SK-N-SH (cell line): ENCODE measurements around the gene MRTFB. TPM values are rescaled to one million over a fixed set of nuclear protein-coding genes. Genes with fewer than 3 reads are reported as not detected.

Experiments used
- CTCF ChIA-PET: fragments of 300-600, 350-600 bp; formaldehyde crosslinking; extraction: SDS; loops from one replicate; lab custom pipeline; 2021; lab: Yijun Ruan, JAX
- POLR2A ChIA-PET: fragments of 350-600 bp; sonication (Branson Sonifier 250); formaldehyde crosslinking; extraction: SDS; loops from one replicate; lab custom pipeline; 2020; ENCODE audit warnings: antibody characterized with exemption, inconsistent platforms; lab: Yijun Ruan, JAX
- DNase-seq: peaks from one replicate; pipeline ENCODE4 v3.0.0; 2012
- H2AFZ ChIP-seq: fragments of 200-600 bp; sonication (generic); 2 replicates; pipeline ENCODE4 v1.8.1; 2016; ENCODE audit warnings: antibody characterized with exemption, mild to moderate bottlenecking, low read depth
- H3F3A ChIP-seq: fragments of 200-600 bp; sonication (generic); replicated peaks from 2 replicates; pipeline ENCODE3; 2016; ENCODE audit warnings: antibody characterized with exemption, mild to moderate bottlenecking; ENCODE audit not compliant: insufficient read depth
- H3K27ac ChIP-seq, 2 experiments: fragments of 200-500 bp in 1 of 2; fragments of 200-600 bp in 1 of 2; sonication (Bioruptor generic) in 1 of 2; sonication (generic), shearing (Covaris generic) in 1 of 2; 2 replicates each; pipeline versions ENCODE4 v1.5.1 to v1.6.1; 2014 to 2016; ENCODE audit warnings: low read depth in 2 of 2, inconsistent platforms in 1 of 2, low read length in 1 of 2, mild to moderate bottlenecking in 1 of 2, mixed read lengths in 1 of 2
- H3K27me3 ChIP-seq: fragments of 200-600 bp; sonication (generic), shearing (Covaris generic); 2 replicates; pipeline ENCODE4 v1.6.1; 2016; ENCODE audit warnings: mixed run types; ENCODE audit not compliant: insufficient read depth
- H3K36me3 ChIP-seq, 2 experiments: fragments of 200-500 bp in 1 of 2; fragments of 200-600 bp in 1 of 2; sonication (Bioruptor generic) in 1 of 2; sonication (generic) in 1 of 2; replicated peaks in 1 of 2; 2 replicates each; pipeline versions ENCODE3 to v1.5.1; 2014 to 2016; ENCODE audit warnings: low read length in 1 of 2, mild to moderate bottlenecking in 1 of 2; ENCODE audit not compliant: insufficient read depth in 2 of 2, control insufficient read depth in 1 of 2
- H3K4me1 ChIP-seq, 2 experiments: fragments of 200-500 bp in 1 of 2; fragments of 200-600 bp in 1 of 2; sonication (Bioruptor generic) in 1 of 2; sonication (generic), shearing (Covaris generic) in 1 of 2; 2 replicates each; pipeline versions ENCODE4 v1.5.1 to v1.6.1; 2014 to 2016; ENCODE audit warnings: low read depth in 1 of 2, low read length in 1 of 2, mixed run types in 1 of 2; ENCODE audit not compliant: insufficient read depth in 2 of 2, control insufficient read depth in 1 of 2
- H3K4me2 ChIP-seq: fragments of 200-600 bp; sonication (generic), shearing (Covaris generic); 2 replicates; pipeline ENCODE4 v1.6.1; 2017; ENCODE audit warnings: mixed run types
- H3K4me3 ChIP-seq, 2 experiments: fragments of 200-500 bp in 1 of 2; fragments of 200-600 bp in 1 of 2; sonication (Bioruptor generic) in 1 of 2; sonication (generic), shearing (Covaris generic) in 1 of 2; 2 replicates each; pipeline versions ENCODE4 v1.5.1 to v1.8.1; 2014 to 2016; ENCODE audit warnings: low read depth in 2 of 2, inconsistent platforms in 1 of 2, low read length in 1 of 2, mild to moderate bottlenecking in 1 of 2, mixed read lengths in 1 of 2, moderate library complexity in 1 of 2
- H3K79me2 ChIP-seq: fragments of 200-600 bp; sonication (generic); 2 replicates; pipeline ENCODE4 v1.8.1; 2017; ENCODE audit warnings: mild to moderate bottlenecking; ENCODE audit not compliant: insufficient read depth
- H3K9ac ChIP-seq: fragments of 200-600 bp; sonication (generic); 2 replicates; pipeline ENCODE4 v1.6.1; 2017; ENCODE audit warnings: mixed run types
- H3K9me2 ChIP-seq: fragments of 200-600 bp; sonication (generic); 2 replicates; pipeline ENCODE4 v1.6.1; 2017; ENCODE audit warnings: mixed run types
- H3K9me3 ChIP-seq: fragments of 200-600 bp; sonication (generic); 2 replicates; pipeline ENCODE4 v1.6.1; 2017; ENCODE audit warnings: mixed run types, mild to moderate bottlenecking, moderate library complexity
- H4K20me1 ChIP-seq: fragments of 200-600 bp; sonication (generic); 2 replicates; pipeline ENCODE4 v1.6.1; 2017; ENCODE audit warnings: mild to moderate bottlenecking, mixed run types; ENCODE audit not compliant: insufficient read depth
- ELF1 ChIP-seq: IDR thresholded peaks from 2 replicates; pipeline ENCODE4 v1.4.0; 2012
- EP300 ChIP-seq, 2 experiments: IDR thresholded peaks; 2 replicates each; pipeline versions ENCODE4 v1.4.0 to v1.6.1; 2012; ENCODE audit warnings: borderline replicate concordance in 1 of 2, low read depth in 1 of 2, low read length in 1 of 2
- FOSL2 ChIP-seq: IDR thresholded peaks from 2 replicates; pipeline ENCODE4 v1.4.0; 2012; ENCODE audit warnings: low read depth, mild to moderate bottlenecking, moderate library complexity, borderline replicate concordance
- FOXM1 ChIP-seq: IDR thresholded peaks from 2 replicates; pipeline ENCODE4 v1.4.0; 2012; ENCODE audit warnings: low read depth, mild to moderate bottlenecking
- GABPA ChIP-seq: IDR thresholded peaks from 2 replicates; pipeline ENCODE4 v1.4.0; 2012; ENCODE audit warnings: low read depth, mild to moderate bottlenecking
- IRF3 ChIP-seq: fragments of 150-350 bp; IDR thresholded peaks from 2 replicates; pipeline ENCODE4 v1.6.1; 2016; ENCODE audit warnings: mild to moderate bottlenecking, low read depth, low read length
- JUND ChIP-seq: IDR thresholded peaks from 2 replicates; pipeline ENCODE4 v1.4.0; 2012
- NFIC ChIP-seq: IDR thresholded peaks from 2 replicates; pipeline ENCODE4 v1.4.0; 2012; ENCODE audit warnings: borderline replicate concordance
- NRF1 ChIP-seq: IDR thresholded peaks from 2 replicates; pipeline ENCODE4 v1.6.1; 2012; ENCODE audit warnings: low read depth, mild to moderate bottlenecking, low read length
- PBX3 ChIP-seq: IDR thresholded peaks from 2 replicates; pipeline ENCODE4; 2012
- RFX5 ChIP-seq: IDR thresholded peaks from 2 replicates; pipeline ENCODE4 v1.6.1; 2012; ENCODE audit warnings: mild to moderate bottlenecking, improper control_type of control experiment, low read length
- RXRA ChIP-seq: IDR thresholded peaks from 2 replicates; pipeline ENCODE4 v1.4.0; 2012; ENCODE audit warnings: low read depth, mild to moderate bottlenecking, borderline replicate concordance
- SIN3A ChIP-seq: IDR thresholded peaks from 2 replicates; pipeline ENCODE4 v1.6.1; 2012; ENCODE audit warnings: low read depth, mild to moderate bottlenecking, low read length, moderate library complexity, borderline replicate concordance
- TAF1 ChIP-seq: IDR thresholded peaks from 2 replicates; pipeline ENCODE4 v1.6.1; 2012; ENCODE audit warnings: low read depth, mild to moderate bottlenecking, low read length, moderate library complexity, borderline replicate concordance
- TCF12 ChIP-seq: IDR thresholded peaks from 2 replicates; pipeline ENCODE4 v1.4.0; 2012
- USF1 ChIP-seq: IDR thresholded peaks from 2 replicates; pipeline ENCODE4 v1.4.0; 2012; ENCODE audit warnings: low read depth, borderline replicate concordance
- YY1 ChIP-seq: IDR thresholded peaks from 2 replicates; pipeline ENCODE4 v1.4.0; 2012; ENCODE audit warnings: low read depth, mild to moderate bottlenecking
- WGBS: methylation state at CpG from one replicate; pipeline ENCODE4 v1.1.6; 2017; ENCODE audit warnings: low lambda C conversion rate; 5-methylcytosine and 5-hydroxymethylcytosine counted together
- polyA plus RNA-seq, 3 experiments: library from polyadenylated mRNA; depleted of rRNA; stranded (reverse); fragments of >200 nt; gene quantifications; 2 replicates each; pipeline ENCODE4 v1.2.3, GENCODE V29; 2012

MRTFB gene
- polyA plus RNA-seq, 1 of the 3 experiments (the other 2 are of a cell fraction) = 3.3 TPM

DNA sequence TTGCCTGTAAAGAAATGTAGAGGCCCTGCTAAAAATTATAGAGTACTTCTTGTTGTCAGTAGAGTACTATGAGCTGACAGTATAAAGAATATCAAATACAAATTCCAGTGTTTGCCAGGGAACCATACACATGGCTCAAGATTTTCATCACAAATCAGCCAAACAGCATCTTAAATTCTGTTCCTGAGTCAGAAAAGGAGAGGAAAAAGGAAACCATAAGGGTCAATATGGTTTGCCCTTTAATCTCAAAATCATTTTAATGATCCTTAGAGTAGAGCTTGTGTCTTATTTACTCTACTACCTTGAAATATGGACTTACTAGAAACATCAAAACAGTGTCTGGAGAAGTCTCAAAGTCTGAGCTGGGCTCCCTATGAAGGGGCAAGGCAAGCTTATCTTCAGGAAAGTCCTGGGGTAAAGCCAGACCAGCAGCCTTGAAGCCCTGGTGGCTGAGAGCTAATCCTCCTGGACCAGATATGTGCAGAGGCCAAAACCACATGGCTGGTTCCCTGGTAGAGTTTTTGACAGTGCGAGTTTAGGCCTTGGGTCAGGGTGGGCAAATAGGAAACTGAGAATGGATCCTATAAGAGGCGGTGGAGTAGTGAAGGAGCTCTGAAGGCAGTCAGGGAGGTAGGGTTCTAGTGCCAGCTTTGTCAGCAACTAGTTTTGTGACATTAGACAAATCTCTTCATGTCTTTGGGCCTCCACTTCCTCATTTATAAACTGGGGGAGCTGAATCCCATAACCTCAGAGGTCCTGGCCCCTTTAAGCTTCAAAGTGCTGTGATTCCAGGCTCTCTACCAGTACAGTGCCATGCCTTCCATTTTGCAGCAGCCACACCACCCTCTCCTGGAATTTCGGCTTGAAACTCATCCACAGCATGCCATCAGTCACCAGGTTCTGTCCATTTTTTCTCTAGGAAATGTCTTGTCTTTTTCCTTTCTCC lies 38.9 kb downstream of the MRTFB start:
- DNase-seq = no peak

More for the DNA sequence above, 38.9 kb downstream of the MRTFB start:
- no peak for TF ChIP-seq GABPA
- TF ChIP-seq EP300 (IDR thresholded peaks at IDR 0.05; ENCODE audit: borderline replicate concordance in 1 of 2, low read depth in 1 of 2, low read length in 1 of 2) = no peak
- TF ChIP-seq FOXM1 = no peak
- TF ChIP-seq PBX3 = no peak
- TF ChIP-seq YY1 = no peak
- TF ChIP-seq FOSL2 = no peak
- no peak for TF ChIP-seq TCF12
- TF ChIP-seq TAF1 = no peak
- no peak for TF ChIP-seq SIN3A
- no peak for TF ChIP-seq RFX5
- no peak for TF ChIP-seq IRF3
- TF ChIP-seq RXRA = no peak
- TF ChIP-seq ELF1 = no peak
- no peak for TF ChIP-seq JUND
- no peak for TF ChIP-seq NRF1
- no peak for TF ChIP-seq NFIC
- no peak for TF ChIP-seq USF1
- H3K9me2 ChIP-seq = no peaks in the 10 kb centered on the region
- CTCF ChIA-PET = interaction anchor here (1.0 kb wide), 1 partner anchor 12 kb away, joined by 4 read pairs; no protein-coding TSS in a partner anchor
- H3K27me3 ChIP-seq = no peaks in the 10 kb centered on the region
- H3K9me3 ChIP-seq = no peaks in the 10 kb centered on the region
- H3K79me2 ChIP-seq = no peaks in the 10 kb centered on the region; the same call in none of the 2 replicates
- H3K4me3 ChIP-seq = no peak overlapping the region
- H3K9ac ChIP-seq = no peak overlapping the region
- H3K36me3 ChIP-seq = no peaks in the 10 kb centered on the region
- H3K27ac ChIP-seq = no peak overlapping the region
- POLR2A ChIA-PET = no interaction called here
- no peaks in the 10 kb centered on the region; the same call in 1 of the 2 replicates for H4K20me1 ChIP-seq
- peaks cover 0 to 13% of the 10 kb centered on the region in 2 experiments; a peak in 1 of 4 replicates for H3K4me1 ChIP-seq
- WGBS = 97% methylated on average over 3 of the region's 3 CpGs
- no peak overlapping the region for H2AFZ ChIP-seq
- H3F3A ChIP-seq = no peaks in the 10 kb centered on the region
- no peak overlapping the region for H3K4me2 ChIP-seq
